ENCODE data around the gene NPAS3. TPM values are rescaled to one million over a fixed set of nuclear protein-coding genes. Genes with fewer than 3 reads are reported as not detected.

The NPAS3 gene
- total RNA-seq, 4 donors from 2014 or later: 1.5 to 12.3 (median 3.4) TPM

DNA sequence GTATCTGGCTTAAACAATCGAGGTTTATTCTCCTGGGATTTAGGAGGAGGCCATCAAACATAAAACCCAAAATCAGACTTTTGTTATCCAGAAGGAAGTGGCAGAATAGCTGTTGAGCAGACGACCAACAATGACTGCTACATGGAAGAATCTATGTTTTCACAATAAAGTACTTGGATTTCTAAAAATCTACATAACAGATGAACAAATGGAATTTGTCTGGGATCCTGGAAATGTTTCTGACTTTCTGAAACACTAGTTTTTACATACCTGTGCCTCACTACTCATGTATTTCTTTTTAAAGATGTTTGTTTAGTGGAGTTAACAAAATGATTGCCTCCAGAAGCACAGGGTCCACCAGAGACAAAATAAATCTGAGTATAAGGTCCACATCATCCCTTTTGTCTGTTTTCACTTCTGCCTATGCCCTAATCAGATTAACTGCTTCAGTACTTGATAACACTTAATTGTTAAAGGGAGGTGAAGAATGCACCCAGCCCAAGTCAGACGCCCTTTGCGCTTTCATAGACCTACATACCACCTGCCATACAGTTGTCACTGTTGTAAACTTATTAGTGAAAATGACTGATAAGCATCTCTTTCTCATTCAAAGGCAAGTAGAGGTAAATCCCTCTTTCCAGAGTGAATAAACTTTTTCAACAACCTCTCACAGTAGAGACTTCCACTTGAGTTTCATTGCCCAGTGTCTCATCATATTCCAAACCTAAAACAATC, 847.6 kb downstream of the NPAS3 start:
- H3K9me3 ChIP-seq: no peaks in the 10 kb centered on the region
- no peaks in the 10 kb centered on the region for H3K27me3 ChIP-seq
- no peak overlapping the region for H3K27ac ChIP-seq
- H3K4me1 ChIP-seq: no peaks in the 10 kb centered on the region
- no peak for DNase-seq (ENCODE audit: low spot score in 2 of 2)
- H3K36me3 ChIP-seq: no peaks in the 10 kb centered on the region
- TF ChIP-seq, protein P1, sequence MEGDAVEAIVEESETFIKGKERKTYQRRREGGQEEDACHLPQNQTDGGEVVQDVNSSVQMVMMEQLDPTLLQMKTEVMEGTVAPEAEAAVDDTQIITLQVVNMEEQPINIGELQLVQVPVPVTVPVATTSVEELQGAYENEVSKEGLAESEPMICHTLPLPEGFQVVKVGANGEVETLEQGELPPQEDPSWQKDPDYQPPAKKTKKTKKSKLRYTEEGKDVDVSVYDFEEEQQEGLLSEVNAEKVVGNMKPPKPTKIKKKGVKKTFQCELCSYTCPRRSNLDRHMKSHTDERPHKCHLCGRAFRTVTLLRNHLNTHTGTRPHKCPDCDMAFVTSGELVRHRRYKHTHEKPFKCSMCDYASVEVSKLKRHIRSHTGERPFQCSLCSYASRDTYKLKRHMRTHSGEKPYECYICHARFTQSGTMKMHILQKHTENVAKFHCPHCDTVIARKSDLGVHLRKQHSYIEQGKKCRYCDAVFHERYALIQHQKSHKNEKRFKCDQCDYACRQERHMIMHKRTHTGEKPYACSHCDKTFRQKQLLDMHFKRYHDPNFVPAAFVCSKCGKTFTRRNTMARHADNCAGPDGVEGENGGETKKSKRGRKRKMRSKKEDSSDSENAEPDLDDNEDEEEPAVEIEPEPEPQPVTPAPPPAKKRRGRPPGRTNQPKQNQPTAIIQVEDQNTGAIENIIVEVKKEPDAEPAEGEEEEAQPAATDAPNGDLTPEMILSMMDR (IDR thresholded peaks at IDR 0.05): no peak
- no peak for TF ChIP-seq POLR2A (IDR thresholded peaks at IDR 0.05)
- TF ChIP-seq EP300 (IDR thresholded peaks at IDR 0.05): no peak
- H3K4me3 ChIP-seq: no peak overlapping the region
- WGBS, 2 donors: 75 to 77% methylated on average over 4 of the region's 4 CpGs

DNA sequence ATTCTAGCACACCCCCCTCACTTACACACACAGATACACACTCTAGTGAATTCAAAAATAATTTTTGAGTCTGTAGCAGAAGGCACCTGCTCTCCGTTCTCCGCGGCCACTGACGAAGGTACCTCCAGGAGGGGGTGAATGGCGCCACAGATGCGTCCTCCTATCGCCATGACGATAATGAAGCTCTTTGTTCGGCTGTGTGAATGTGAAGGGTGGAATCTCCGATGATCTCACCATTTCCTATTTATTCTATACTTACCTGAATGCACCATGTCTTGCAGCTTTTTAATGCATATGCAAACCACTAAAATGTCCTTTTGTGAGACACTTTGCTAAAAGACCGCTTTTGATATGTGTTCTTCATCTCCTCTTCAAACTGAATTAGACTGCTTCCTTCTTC, 849.5 kb downstream of the NPAS3 start:
- H3K4me1 ChIP-seq: peaks cover 0 to 10% (median 0%) of the 10 kb centered on the region in 4 donors
- TF ChIP-seq EP300 (IDR thresholded peaks at IDR 0.05) (no peak), POLR2A (IDR thresholded peaks at IDR 0.05) (no peak)
- TF ChIP-seq, protein P1 (IDR thresholded peaks at IDR 0.05): no peak
- WGBS, 2 donors: 79 to 80% methylated on average over 11 of the region's 11 CpGs
- H3K36me3 ChIP-seq: no peaks in the 10 kb centered on the region
- H3K9me3 ChIP-seq: no peaks in the 10 kb centered on the region
- no peak overlapping the region for H3K27ac ChIP-seq
- DNase-seq (ENCODE audit: low spot score in 2 of 2): no peak
- H3K27me3 ChIP-seq: no peaks in the 10 kb centered on the region
- H3K4me3 ChIP-seq: no peak overlapping the region

DNA sequence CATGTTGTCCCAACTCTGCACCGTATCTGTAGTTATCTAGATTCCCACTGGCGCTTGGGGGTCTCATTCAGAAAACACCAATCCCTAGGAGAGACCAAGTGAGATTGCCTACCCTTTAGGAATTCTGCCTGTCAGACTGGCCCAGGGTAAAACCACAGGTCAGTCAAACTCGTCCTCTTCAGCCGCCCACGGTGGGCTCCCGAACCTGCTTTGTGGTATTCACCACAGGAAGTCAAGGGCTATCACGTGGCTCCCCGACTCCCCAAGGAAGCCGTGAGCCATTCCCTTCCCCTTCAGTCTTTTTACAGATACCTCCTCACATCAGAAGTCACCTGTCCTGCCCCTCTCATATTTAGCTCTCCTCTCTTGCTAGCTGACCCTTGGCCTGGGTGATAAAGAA, 852.3 kb downstream of the NPAS3 start:
- 87 to 92% methylated on average over 9 of the region's 9 CpGs for WGBS, 2 donors
- TF ChIP-seq EP300 (IDR thresholded peaks at IDR 0.05): no peak
- TF ChIP-seq POLR2A (IDR thresholded peaks at IDR 0.05): no peak
- TF ChIP-seq, protein P1 (IDR thresholded peaks at IDR 0.05): no peak
- peaks cover 0 to 22% (median 0%) of the 10 kb centered on the region in 4 donors for H3K4me1 ChIP-seq
- DNase-seq (ENCODE audit: low spot score in 2 of 2): no peak
- H3K4me3 ChIP-seq: no peak overlapping the region
- H3K27me3 ChIP-seq: no peaks in the 10 kb centered on the region
- no peaks in the 10 kb centered on the region for H3K36me3 ChIP-seq
- H3K27ac ChIP-seq: no peak overlapping the region
- no peaks in the 10 kb centered on the region for H3K9me3 ChIP-seq

DNA sequence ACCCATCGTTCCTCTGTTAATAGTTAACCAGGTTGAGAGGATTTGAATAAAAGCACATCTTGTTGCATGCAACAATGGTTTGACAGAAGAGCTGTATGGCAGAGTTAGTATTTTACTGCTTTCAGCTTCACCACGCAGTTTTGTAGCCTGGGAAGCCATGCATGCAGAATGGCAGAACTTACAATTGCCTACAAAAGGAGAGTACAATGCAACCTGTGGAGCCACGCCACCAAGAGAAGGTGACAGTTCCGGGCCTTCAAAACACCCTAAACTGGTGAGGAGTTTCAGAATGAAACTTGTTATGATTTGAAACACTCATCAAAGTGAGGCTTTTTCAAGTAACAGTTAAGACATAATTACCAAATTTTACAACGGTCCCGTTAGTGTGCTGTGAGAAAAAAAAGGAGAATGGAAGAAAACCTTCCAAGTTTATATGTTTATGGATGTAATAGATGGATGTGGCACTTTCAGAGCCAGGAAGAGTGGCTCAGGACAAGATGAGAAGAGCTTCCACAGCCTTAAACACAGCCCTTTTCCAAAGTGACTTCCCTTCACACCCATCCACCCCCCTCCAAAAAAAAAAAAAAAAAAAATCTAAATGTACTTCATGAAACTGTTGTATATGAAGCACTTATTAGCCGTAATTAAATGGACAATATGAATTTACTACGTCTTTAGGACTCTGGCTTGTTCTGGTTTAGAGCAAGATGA, 853.5 kb downstream of the NPAS3 start:
- no peak overlapping the region for H3K27ac ChIP-seq
- no peaks in the 10 kb centered on the region for H3K36me3 ChIP-seq
- no peak for TF ChIP-seq POLR2A (IDR thresholded peaks at IDR 0.05)
- TF ChIP-seq, protein P1 (IDR thresholded peaks at IDR 0.05): no peak
- TF ChIP-seq EP300 (IDR thresholded peaks at IDR 0.05): no peak
- H3K27me3 ChIP-seq: no peaks in the 10 kb centered on the region
- no peak overlapping the region for H3K4me3 ChIP-seq
- no peaks in the 10 kb centered on the region for H3K9me3 ChIP-seq
- DNase-seq (ENCODE audit: low spot score in 2 of 2): no peak
- WGBS, 2 donors: 58 to 61% methylated on average over 8 of the region's 8 CpGs
- peaks cover 0 to 22% (median 0%) of the 10 kb centered on the region in 4 donors for H3K4me1 ChIP-seq

Measured in tibial nerve (tissue), 4 donors.